Liver (tissue), 9 donors: ENCODE data around the gene MEFV. TPM values are rescaled to one million over a fixed set of nuclear protein-coding genes. Genes with fewer than 3 reads are reported as not detected.
A peak's percentile ranks its signal among the peaks of the same experiment; 100 is the strongest.

Experiments
- DNase-seq: peaks from one replicate; pipeline ENCODE4 v3.0.0-alpha.2; 2017; ENCODE audit warnings: low spot score
- H3K27ac ChIP-seq, 2 donors: one replicate each; pipeline ENCODE4 v1.7.0; 2013; ENCODE audit warnings: inconsistent platforms in 2 of 2, low read length in 2 of 2, control low read depth in 1 of 2, low read depth in 1 of 2, mild to moderate bottlenecking in 1 of 2
- H3K27me3 ChIP-seq, 4 donors: one replicate each; pipeline versions ENCODE4 v1.6.1 to v1.7.0; 2013; ENCODE audit warnings: low read length in 3 of 4, inconsistent platforms in 1 of 4, mild to moderate bottlenecking in 1 of 4, moderate library complexity in 1 of 4; ENCODE audit not compliant: control insufficient read depth in 4 of 4, insufficient read depth in 4 of 4
- H3K36me3 ChIP-seq, 4 donors: one replicate each; pipeline versions ENCODE4 v1.6.1 to v1.7.0; 2013; ENCODE audit warnings: low read length in 3 of 4, mild to moderate bottlenecking in 3 of 4, low read depth in 1 of 4, moderate library complexity in 1 of 4; ENCODE audit not compliant: control insufficient read depth in 4 of 4, insufficient read depth in 3 of 4
- H3K4me1 ChIP-seq, 4 donors: one replicate each; pipeline versions ENCODE4 v1.6.1 to v1.7.0; 2013; ENCODE audit warnings: low read length in 3 of 4, mild to moderate bottlenecking in 3 of 4, moderate library complexity in 1 of 4; ENCODE audit not compliant: control insufficient read depth in 4 of 4, insufficient read depth in 4 of 4
- H3K4me3 ChIP-seq, 3 donors: one replicate each; pipeline versions ENCODE4 v1.6.1 to v1.7.0; 2013; ENCODE audit warnings: low read length in 3 of 3, control low read depth in 1 of 3, low read depth in 1 of 3, mild to moderate bottlenecking in 1 of 3
- H3K9ac ChIP-seq, 2 donors: one replicate each; pipeline ENCODE4 v1.7.0; 2013; ENCODE audit warnings: low read length in 2 of 2, mild to moderate bottlenecking in 2 of 2, moderate library complexity in 2 of 2, control low read depth in 1 of 2, low read depth in 1 of 2
- H3K9me3 ChIP-seq, 4 donors: one replicate each; pipeline versions ENCODE4 v1.6.1 to v1.7.0; 2013; ENCODE audit warnings: low read length in 3 of 4; ENCODE audit not compliant: control insufficient read depth in 4 of 4
- ATF3 ChIP-seq: IDR thresholded peaks from 2 replicates; pipeline ENCODE4 v1.6.1; 2016; ENCODE audit warnings: antibody characterized with exemption
- CTCF ChIP-seq: fragments of 150-350 bp; IDR thresholded peaks from 2 replicates; pipeline ENCODE4 v1.5.1; 2017; ENCODE audit warnings: improper control_type of control experiment, low read depth, low read length; ENCODE audit not compliant: missing input control
- EGR1 ChIP-seq, 2 donors: IDR thresholded peaks; 2 replicates each; pipeline ENCODE4 v1.6.1; 2016 to 2018; ENCODE audit warnings: antibody characterized with exemption in 2 of 2, low read depth in 2 of 2
- FOXA1 ChIP-seq: IDR thresholded peaks from 2 replicates; pipeline ENCODE4 v1.6.1; 2016; ENCODE audit warnings: antibody characterized with exemption
- FOXA2 ChIP-seq: IDR thresholded peaks from 2 replicates; pipeline ENCODE4 v1.6.1; 2016; ENCODE audit warnings: antibody characterized with exemption
- GABPA ChIP-seq, 2 donors: IDR thresholded peaks in 1 of 2; conservative IDR thresholded peaks in 1 of 2; 2 replicates each; pipeline ENCODE4 v1.6.1; 2016; ENCODE audit warnings: antibody characterized with exemption in 2 of 2, mild to moderate bottlenecking in 1 of 2, moderate library complexity in 1 of 2
- HNF4A ChIP-seq, 2 donors: conservative IDR thresholded peaks; 2 replicates each; pipeline ENCODE4 v1.6.1; 2016; ENCODE audit warnings: antibody characterized with exemption in 2 of 2, mild to moderate bottlenecking in 2 of 2
- HNF4G ChIP-seq: IDR thresholded peaks from 2 replicates; pipeline ENCODE4 v1.6.1; 2016; ENCODE audit warnings: antibody characterized with exemption
- JUND ChIP-seq, 2 donors: IDR thresholded peaks; 2 replicates each; pipeline ENCODE4 v1.6.1; 2016; ENCODE audit warnings: antibody characterized with exemption in 2 of 2
- NR2F2 ChIP-seq: IDR thresholded peaks from 2 replicates; pipeline ENCODE4 v1.6.1; 2016; ENCODE audit warnings: antibody characterized with exemption
- RAD21 ChIP-seq, 2 donors: IDR thresholded peaks; 2 replicates each; pipeline ENCODE4 v1.6.1; 2016; ENCODE audit warnings: antibody characterized with exemption in 2 of 2, mild to moderate bottlenecking in 2 of 2
- REST ChIP-seq: IDR thresholded peaks from 2 replicates; pipeline ENCODE4 v1.6.1; 2016; ENCODE audit warnings: antibody characterized with exemption, mild to moderate bottlenecking
- RXRA ChIP-seq, 2 donors: IDR thresholded peaks; 2 replicates each; pipeline ENCODE4 v1.6.1; 2017 to 2018; ENCODE audit warnings: antibody characterized with exemption in 2 of 2, mild to moderate bottlenecking in 1 of 2
- SP1 ChIP-seq: IDR thresholded peaks from 2 replicates; pipeline ENCODE4 v1.6.1; 2018; ENCODE audit warnings: antibody characterized with exemption, mild to moderate bottlenecking
- TAF1 ChIP-seq: conservative IDR thresholded peaks from 2 replicates; pipeline ENCODE4 v1.6.1; 2016; ENCODE audit warnings: antibody characterized with exemption, mild to moderate bottlenecking
- YY1 ChIP-seq: IDR thresholded peaks from 2 replicates; pipeline ENCODE4 v1.6.1; 2016; ENCODE audit warnings: antibody characterized with exemption, mild to moderate bottlenecking
- ZBTB33 ChIP-seq: IDR thresholded peaks from 2 replicates; pipeline ENCODE4 v1.6.1; 2016; ENCODE audit warnings: antibody characterized with exemption
- WGBS: extraction: QIAGEN DNeasy Blood & Tissue Kit; methylation state at CpG from one replicate; pipeline ENCODE4 v1.1.7; 2013; 5-methylcytosine and 5-hydroxymethylcytosine counted together
- polyA plus RNA-seq, 2 donors: library from polyadenylated mRNA; stranded (reverse) in 1 of 2; unstranded in 1 of 2; fragments of 200-250 nt in 1 of 2; fragments of >200 nt in 1 of 2; fragmentation: Nextera tagmentation in 1 of 2; extraction: Ambion mirVana in 1 of 2; gene quantifications; one replicate each; pipeline versions ENCODE4 v1.2.1 to v1.2.3, GENCODE V29; 2013 to 2015
- total RNA-seq, 2 donors: library from RNA; depleted of rRNA; stranded (reverse); fragments of >200 nt; gene quantifications; one replicate each; pipeline ENCODE4 v1.2.3, GENCODE V29; 2014
- donor health status: healthy.
- donor health status: healthy.
- donor health status: healthy.
- donor health status: healthy.
- donor health status: healthy.

MEFV gene
- total and polyA plus RNA-seq, 4 donors: 0.33 to 3.3 (median 0.79) TPM

GRCh38 chr16:3215601-3216262 lies 40.7 kb downstream of the MEFV start:
- DNase-seq: no peak
- H3K27ac ChIP-seq: peak overlapping the region in 1 of 2 donors; percentile 54
- H3K36me3 ChIP-seq: no peaks in the 10 kb centered on the region
- H3K9ac ChIP-seq: no peak overlapping the region
- no peaks in the 10 kb centered on the region for H3K27me3 ChIP-seq
- TF ChIP-seq SP1: no peak
- TF ChIP-seq HNF4G: no peak
- TF ChIP-seq ZBTB33: no peak
- no peak for TF ChIP-seq TAF1
- peaks cover 5 to 20% (median 13%) of the 10 kb centered on the region in 4 donors for H3K9me3 ChIP-seq
- H3K4me1 ChIP-seq: no peaks in the 10 kb centered on the region
- 73% methylated on average over 11 of the region's 11 CpGs for WGBS
- no peak overlapping the region for H3K4me3 ChIP-seq

- no peak for DNase-seq
- H3K4me1 ChIP-seq: no peaks in the 10 kb centered on the region
- H3K4me3 ChIP-seq: peak overlapping the region in 1 of 3 donors; percentile 18
- H3K9me3 ChIP-seq: peaks cover 5 to 20% (median 15%) of the 10 kb centered on the region in 4 donors
- H3K27me3 ChIP-seq: no peaks in the 10 kb centered on the region
- H3K9ac ChIP-seq: no peak overlapping the region
- TF ChIP-seq GABPA (IDR thresholded peaks at IDR 0.05 in 1 of 2, conservative IDR thresholded peaks at IDR 0.05 in 1 of 2) (no peak), REST (no peak), RXRA (IDR thresholded peaks at IDR 0.05) (no peak), ZBTB33 (no peak), SP1 (no peak), TAF1 (no peak), YY1 (no peak), FOXA2 (no peak), HNF4G (no peak), JUND (IDR thresholded peaks at IDR 0.05) (no peak), ATF3 (no peak), NR2F2 (no peak), CTCF (no peak), RAD21 (IDR thresholded peaks at IDR 0.05) (no peak), FOXA1 (no peak), HNF4A (conservative IDR thresholded peaks at IDR 0.05) (no peak), EGR1 (IDR thresholded peaks at IDR 0.05; ENCODE audit: low read depth in 2 of 2) (no peak)
- 37% methylated on average over 7 of the region's 7 CpGs for WGBS
- H3K36me3 ChIP-seq: no peaks in the 10 kb centered on the region
- H3K27ac ChIP-seq: peak overlapping the region in 1 of 2 donors; percentile 3
Observed at GRCh38 chr16:3214904-3215600, 41.4 kb downstream of the MEFV start.
